GM18502 (cell line): ENCODE measurements around the gene CCT7.

ENCODE experiments used
- ATAC-seq: cut with Tn5 transposase; IDR thresholded peaks from one replicate; pipeline ENCODE4 v1.9.1; 2021; ENCODE audit warnings: mild to moderate bottlenecking; ENCODE audit not compliant: unreplicated experiment, poor library complexity

CCT7 gene

DNA sequence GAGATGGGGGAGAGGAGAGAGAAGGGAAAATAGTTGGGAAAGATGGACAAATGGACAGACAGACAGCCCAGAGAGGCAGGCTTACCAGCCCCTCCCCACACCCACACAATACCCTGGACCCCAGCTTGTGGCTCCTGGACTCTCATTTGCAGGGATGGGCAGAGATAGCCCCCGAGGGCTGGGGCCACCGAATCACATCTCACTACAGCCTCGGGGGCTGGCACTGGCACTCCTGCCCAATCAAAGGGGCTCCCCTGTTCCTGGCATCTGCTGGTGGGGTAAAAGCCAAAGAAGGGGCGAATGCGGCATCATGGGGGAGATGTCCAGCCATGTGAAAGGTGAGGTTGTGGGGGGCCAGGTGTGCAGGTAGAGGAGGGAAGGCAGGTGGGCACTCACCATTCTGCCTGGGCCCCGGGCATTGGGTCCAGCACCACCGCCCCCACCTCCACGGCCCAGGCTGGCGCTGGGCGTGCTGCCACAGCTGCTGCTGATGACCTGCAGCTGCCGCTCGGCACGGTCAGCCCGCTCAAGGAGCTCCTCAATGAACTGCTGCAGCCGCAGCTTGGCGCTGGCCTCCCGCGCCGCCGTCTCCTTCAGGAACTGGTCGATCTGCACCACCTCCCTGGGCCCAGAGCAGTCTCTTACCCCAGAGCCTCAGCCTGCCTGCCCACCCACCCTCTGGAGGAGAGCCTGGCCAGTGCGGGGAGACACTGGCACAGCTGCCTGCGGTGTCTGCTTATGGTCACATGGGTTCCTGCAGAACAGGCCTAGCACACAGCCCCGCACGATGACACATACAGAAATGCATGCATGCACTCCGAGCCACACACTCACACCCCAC lies 32.2 kb downstream of the CCT7 start:
- ATAC-seq: no peak

DNA sequence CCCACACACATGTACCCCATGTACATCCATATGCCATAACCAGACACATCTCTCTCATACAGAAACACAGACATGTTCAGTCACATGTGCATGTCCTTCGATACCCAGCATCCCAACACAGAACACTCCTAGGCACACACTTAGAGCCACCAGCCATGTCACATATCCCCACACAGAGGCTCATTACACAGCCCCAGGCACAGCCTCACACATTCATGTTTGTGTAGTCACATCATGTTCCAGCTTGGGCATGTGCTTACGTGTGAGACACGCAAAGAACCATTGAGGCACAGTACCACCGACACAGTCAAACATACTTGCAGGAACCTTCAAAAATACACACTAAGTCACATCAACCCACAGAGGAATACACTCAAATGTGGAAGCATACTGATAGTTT lies 32.9 kb downstream of the CCT7 start:
- no peak for ATAC-seq

DNA sequence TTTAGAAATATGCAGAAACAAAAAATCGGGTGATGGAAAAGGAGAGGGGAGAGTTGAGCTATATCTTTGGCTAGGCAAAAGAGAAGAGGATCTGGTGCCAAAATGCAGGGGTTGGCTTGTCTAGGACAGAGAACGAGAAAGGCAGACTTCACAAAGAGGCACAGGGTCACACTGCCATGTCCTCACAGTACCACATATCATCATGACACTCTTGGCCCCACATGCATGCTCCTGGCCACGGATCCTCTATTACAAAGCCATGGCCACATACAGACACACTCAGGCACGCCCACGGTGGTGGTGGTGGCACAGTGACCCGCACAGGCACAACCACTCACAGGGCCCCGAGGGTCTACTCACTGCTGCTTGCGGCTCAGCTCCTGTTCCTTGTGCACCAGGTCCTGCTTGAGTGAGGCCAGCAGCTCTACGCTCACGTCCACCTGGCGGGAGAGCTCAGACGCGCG lies 34.3 kb downstream of the CCT7 start:
- ATAC-seq: no peak

DNA sequence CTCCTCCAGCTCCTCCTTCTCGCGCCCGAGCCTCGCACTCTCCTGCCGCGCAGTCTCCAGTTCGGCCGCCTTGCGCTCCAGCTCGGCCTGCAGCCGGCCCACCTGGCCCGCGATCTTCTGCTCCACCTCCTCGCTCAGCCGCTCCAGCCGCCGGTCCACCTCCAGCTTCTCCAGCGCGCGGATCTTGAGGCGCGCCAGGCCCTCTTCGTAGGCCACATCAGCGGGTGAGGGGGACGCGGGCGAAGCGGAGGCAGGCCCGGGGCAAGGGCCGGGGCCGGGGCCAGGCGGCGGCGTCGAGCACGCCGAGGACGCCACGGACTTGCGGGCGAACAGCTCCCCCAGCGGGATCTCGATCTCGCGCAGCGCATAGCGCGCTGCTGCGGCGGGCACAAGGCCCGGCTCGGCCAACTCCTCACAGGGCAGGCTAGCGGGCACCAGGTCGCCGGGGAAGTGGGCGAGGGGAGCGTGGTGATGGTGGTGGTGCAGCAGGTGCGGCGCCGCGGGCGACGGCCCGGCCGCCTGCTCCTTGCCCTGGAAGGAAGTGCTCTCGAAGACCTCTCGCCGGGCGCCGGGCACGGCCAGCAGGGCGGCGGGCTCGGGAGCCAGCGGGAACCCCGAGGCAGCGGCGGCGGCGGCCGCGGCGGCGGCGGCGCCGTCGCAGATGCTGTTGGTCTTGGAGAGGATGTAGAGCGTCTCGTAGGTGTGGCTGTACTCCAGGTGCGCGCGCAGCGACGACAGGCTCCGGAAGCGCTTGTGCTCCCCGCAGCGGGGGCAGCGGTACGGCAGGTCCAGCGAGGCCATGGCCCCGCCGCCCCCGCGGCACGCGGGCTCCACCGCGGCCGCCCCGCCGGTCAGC lies 35.0 kb downstream of the CCT7 start:
- ATAC-seq: peak; percentile 78

DNA sequence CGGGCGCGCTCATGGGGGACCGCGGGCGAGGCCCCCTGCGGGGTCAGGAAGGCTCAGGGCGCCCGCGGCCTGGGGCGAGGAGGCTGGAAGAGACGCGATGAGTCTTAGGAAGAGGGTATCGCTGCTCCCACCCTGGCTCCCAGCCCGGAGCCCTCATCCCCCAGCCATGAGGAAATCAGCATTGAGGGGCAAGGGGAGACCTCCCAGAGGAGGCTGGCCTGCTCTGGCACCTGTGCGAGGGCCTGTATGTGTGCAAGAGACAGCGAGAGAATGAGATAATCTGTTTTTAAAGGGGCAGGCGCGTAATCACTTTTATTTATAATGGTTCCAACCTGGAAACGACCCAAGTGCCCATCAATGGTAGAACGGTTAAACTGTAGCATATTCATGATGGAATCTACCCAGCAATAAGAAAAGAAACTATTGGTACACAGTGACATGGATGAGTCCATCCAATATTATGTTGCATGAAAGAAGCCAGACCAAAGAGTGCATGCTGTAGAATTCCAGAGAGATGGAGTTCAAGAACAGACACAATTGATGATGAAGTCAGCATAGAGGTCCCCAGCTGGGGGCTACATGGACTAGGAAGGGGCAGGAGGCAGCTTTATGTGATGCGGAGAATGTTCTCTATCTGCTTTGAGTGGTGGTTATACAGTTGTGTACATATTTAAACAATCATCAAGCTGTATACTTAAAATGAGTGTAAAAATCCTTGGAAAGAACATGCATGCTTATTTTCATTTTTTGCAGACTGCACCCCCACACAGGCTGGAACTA lies 35.8 kb downstream of the CCT7 start:
- peak; percentile 44 for ATAC-seq

DNA sequence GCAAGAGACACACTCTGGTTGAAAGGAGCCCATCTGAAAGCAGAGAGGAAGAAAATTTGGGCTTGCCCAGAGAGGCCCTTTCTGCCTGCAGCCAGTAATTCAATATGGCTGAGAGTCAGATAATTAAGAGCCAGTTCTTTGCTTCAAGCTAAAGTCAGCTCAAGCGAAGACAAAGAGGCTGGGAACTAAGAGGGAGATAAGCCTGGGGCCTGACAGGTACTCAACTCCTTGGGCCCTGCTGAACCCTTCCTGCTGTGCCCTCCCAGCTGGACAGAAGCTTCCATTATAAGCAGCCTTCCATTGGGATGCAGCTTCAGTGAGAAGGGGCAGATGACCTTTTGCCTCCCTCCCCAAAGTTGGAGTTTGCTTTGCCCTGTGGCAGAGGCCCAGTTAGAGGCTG lies 38.2 kb downstream of the CCT7 start:
- no peak for ATAC-seq

DNA sequence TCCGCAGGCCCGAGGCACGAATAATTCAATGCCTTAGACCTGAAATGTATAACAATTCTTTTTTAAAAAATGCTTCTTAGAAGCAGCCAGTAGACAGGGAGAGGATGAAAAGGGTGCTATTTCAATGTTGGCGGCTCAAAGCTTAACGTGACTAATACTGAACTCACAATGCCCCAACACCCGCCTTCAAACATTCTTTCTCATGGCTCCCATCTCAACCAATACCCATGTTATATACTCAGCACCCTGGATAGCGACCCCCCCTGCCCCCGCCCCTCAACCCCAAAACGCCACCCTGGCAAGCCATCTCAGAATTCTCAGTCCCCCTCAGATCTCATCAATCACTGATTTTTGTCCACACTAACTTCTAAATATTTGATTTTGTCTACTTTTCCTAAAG lies 45.7 kb downstream of the CCT7 start:
- no peak for ATAC-seq

DNA sequence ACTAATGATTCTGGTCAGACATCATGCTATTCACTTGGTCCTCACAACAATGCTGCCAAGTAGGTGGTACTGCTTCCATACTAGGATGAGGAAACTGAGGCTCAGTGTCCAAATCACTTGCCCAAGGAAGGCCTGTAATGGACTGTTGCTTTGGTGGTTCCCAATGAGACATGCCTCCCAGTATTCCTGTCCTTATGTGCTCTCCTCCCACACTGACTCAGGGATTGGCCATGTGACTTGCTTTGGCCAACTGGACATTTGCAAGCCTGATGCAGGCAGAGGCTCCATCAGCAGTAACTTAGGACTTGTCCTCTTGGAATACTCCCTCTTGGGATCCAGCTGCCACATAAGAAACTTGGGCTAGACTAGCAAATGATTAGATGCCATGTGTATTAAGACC lies 47.1 kb downstream of the CCT7 start:
- no peak for ATAC-seq

DNA sequence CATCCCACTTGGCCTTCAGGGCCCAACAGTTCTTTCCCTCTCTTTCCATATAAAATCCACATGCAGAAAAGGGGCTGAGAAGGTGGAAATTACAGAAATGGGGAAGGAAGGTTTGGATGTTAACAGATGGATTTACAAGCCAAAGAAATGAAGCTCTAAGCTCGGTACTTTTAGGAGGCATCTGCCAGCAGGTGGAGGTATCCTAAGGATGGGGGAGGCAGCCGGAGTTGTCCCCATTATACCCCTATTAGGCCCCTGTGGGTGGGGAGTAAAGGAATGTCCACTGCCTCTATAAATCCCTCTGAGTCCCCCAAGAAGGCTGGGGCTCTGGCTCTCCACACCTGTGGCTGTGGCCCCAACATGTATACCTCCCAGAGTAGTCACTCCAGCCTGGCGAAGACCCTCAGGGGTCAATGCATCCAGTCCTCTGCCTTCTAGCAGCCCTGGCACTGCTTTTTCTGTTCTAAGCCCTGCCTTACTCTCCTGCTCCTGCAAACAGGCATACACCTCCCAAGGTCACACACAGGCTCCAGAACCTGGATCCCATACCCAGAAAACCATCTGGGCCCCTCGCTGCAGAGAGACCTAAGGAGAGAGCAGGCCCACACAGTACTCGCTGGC lies 48.9 kb downstream of the CCT7 start:
- no peak for ATAC-seq

DNA sequence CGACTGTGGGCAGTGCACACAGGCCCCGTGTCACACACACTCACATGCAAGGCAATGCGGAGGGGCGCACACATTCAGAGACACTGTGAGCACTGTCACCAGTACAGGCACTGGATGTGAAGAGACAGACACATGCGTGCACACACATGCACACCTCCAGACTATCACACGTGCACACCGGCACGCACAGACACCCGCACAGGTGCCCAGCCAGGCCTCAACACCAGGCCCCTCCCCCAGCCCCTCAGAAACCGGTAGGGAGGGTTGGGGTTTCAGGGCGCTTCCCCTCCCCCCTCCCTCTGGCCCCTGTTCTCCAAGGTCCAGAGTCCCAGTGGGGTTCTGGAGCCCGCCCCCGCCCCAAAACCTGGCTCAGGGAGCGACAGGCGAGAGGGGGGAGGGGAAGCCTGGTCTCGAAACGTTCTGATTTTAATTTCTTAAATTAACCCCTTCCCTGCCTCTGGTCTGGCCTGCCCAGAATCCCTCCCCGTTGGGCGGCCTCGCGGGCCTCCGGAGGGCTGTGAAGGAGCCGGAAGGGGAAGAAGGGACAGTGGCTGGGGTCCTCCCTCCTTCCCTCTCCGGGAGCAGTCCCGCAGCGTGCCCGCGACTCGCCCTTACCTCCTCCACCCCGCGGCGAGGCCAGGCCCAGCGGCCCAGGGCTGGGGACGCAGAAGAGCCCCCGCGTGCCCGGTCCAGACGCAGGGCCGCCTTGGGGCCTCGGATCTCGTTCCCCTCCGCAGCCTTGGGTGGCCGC lies 49.6 kb downstream of the CCT7 start:
- peak; percentile 22 for ATAC-seq

DNA sequence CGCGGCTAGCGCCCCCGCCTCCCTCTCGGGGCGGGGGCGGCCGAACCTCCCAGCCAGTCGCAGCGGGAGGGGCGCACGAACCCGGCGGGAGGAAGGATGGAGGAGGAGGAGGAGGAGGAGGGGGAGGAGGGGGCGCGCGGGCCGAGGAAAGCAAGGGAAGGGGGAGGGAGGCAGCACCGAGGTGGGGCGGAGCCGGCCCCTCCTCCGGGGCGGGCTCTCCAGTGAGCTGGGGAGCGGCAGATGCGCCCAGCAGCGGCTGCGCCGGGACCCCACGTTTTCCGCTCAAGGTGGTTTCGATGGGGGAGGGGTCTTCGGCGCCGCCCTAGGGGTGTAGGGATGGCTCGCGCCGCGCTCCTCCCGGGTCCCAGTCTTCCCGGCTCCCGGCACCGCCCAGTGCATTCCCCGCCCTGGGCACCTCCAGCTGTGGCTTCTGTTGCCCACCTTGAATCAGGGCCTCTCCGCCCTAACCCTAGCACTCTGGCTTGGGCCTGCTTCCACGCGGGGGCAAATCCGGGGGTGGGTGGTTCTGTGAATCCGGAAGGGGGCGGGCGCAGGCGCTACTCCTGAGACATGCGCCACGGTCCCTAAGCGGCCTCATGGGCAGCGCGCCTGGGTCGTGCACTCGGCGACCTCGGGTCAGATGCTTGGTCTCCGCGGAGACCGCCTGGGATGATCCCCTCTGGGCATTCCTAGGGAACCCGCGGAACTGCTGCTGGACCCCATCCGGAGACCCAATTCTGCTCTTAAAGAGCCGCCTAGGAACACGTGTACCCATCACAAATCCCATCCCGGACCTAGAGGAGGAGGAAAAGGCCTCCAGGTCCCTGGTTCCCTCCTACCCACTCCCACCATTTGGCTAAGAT lies 50.4 kb downstream of the CCT7 start, which contains the start of gene FBXO41:
Gene FBXO41 (minus strand): TSS at position 183 of the 863 bp plus-strand sequence. CDS start 14,848 bp downstream, outside the sequence.
- ATAC-seq: peak; percentile 75

DNA sequence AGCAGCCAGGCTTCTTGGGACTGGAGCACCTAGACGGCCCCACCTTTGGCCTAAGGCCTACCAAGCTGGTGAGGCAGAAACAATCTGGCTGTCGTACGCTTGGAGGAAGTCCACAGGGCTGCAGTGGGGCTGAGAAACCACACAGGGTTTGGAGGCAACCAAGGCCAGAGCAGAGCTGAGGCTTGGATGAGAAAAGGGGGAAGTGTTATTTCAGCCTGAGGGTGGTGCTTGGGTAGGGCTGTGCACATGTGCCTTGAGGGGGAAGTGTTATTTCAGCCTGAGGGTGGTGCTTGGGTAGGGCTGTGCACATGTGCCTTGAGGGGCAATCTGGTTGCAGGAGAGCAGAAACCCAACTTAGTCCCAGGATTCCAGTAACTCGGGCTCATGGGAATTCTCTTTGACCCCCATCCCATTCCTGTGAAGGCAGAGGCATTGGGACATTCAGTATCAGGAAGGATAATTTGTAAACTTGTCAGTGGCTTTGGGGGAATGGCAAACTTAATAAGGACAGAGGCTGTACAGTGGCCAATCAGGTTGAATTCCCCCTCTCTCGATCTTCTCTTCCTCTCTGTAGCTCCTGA lies 51.1 kb downstream of the CCT7 start:
- ATAC-seq: peak; percentile 63

DNA sequence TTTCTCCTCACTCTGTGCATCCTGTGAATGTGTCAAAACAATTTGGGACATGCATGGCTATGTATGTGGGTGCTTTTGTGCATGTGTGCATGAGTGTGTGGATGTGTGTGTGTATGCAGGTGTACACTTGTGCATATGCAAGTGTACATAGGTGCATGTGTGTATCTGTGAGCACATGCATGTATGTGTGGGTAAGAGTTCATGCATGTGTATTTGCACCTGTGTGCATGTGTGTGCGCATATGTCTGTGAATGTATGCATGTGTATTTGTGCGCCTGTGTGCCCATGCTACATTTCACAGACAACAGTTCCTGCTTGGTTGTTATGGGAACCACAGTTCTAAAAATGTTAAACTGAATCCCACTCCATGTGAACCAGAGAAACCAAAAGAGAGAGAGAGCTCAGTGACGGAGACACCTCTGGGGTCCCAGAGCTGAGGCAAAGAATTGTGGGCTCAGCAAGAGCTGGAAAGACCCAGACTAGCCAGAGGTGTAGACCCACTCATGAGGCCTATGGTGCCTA lies 52.1 kb downstream of the CCT7 start:
- no peak for ATAC-seq

DNA sequence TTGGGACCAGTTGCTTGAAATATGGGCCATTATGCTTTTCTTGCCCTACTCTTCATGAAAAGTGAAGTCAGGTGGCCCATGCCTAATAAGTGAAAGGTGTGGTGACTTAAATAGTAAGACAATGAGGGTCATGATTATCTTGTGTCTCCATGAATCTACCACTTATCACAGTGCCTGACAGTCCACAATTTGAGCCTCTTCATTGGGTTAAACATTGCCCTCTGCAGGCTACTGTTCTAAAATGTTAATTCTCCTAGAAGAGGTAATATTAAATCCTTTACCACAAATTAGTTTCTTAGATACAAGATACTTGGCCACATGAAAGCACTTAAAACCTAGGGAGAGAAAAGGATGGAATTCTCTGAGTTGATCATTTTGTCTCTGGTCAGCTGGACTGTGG lies 55.2 kb downstream of the CCT7 start:
- ATAC-seq: no peak

DNA sequence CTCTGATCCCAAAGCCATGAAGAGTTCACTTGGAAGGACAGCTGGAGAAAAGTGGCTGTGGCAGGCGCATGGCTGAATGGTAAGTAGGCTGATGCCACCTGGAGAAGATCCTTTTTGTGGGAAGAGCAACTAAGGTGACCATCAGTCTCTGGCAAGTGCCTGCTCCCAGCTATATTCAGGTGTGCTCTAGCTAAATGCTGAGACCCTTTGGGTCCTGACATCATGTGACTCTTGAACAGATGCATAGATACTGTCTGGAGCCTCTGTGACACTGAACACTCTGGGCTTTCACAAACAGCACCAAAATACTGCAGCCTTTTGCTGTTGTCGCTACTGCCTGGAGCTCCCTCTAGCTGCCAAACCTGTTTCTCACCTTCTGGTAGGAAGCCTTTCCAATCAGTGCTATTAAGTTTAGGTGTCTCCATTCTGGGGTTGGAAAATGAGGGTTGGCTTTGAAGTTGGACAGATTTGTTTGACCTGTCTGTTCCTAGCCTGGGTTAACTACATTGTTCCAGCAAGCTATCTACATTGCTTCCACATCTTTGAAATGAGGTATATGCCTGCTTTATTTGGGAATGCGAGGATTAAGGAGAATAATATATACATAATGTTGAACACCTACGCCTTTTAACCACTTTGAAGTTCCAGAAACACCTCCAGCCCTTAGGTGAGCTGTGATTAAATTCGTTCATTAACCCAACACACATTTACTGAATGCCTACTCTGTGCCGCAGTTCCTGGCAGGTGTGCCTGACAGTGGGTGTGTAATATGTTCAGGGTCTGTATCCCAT lies 56.1 kb downstream of the CCT7 start:
- peak; percentile 25 for ATAC-seq

DNA sequence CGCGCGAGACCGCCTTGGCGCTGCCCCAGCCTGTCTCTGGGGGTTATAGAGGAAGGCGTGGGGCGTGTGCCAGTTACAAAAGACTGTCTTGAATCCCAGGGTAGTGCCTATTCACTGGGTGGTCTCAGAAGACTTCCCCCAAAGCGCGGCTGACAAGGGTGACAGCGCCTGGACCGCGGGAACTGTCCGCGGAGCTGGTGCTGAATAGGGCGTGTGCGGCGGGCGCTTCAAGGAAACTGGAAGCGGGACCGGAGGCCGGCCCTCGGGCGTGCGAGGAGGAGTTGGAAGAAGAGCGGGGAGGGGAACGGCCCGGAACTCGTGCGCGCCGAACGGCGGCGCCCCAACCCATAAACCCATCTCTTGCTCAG lies 57.0 kb downstream of the CCT7 start:
- ATAC-seq: no peak
